ENCODE measurements around the gene FRAS1. TPM values are rescaled to one million over a fixed set of nuclear protein-coding genes. Genes with fewer than 3 reads are reported as not detected.

FRAS1 gene
- total RNA-seq, 2 donors from 2014 or later = 6.4 to 11.0 TPM

- no peaks in the 10 kb centered on the region for H3K36me3 ChIP-seq
- TF ChIP-seq CTCF (IDR thresholded peaks at IDR 0.05) (no peak), POLR2AphosphoS5 (IDR thresholded peaks at IDR 0.05) (no peak), POLR2A (IDR thresholded peaks at IDR 0.05) (no peak)
- H3K9me3 ChIP-seq = no peaks in the 10 kb centered on the region
- H3K27ac ChIP-seq = no peak overlapping the region
- no peak overlapping the region for H3K4me3 ChIP-seq
- H3K27me3 ChIP-seq (replicated peaks; ENCODE audit: insufficient read depth) = no peaks in the 10 kb centered on the region
- DNase-seq (ENCODE audit: low spot score) = no peak
- no peaks in the 10 kb centered on the region for H3K4me1 ChIP-seq (replicated peaks)
- WGBS = 87% methylated on average over 5 of the region's 5 CpGs
- intact Hi-C loops (cut with DNase I) = no loop called here
These were observed 274.8 kb downstream of the FRAS1 start for GRCh38 chr4:78331965-78332364.

- H3K36me3 ChIP-seq = no peaks in the 10 kb centered on the region
- H3K4me1 ChIP-seq (replicated peaks) = no peaks in the 10 kb centered on the region
- H3K9me3 ChIP-seq = no peaks in the 10 kb centered on the region
- H3K27ac ChIP-seq = no peak overlapping the region
- 57% methylated on average over 1 of the region's 1 CpG for WGBS
- no peak for DNase-seq (ENCODE audit: low spot score)
- no peak overlapping the region for H3K4me3 ChIP-seq
- intact Hi-C loops (cut with DNase I) = no loop called here
- TF ChIP-seq POLR2AphosphoS5 (IDR thresholded peaks at IDR 0.05) = no peak
- TF ChIP-seq POLR2A (IDR thresholded peaks at IDR 0.05) = no peak
- no peak for TF ChIP-seq CTCF (IDR thresholded peaks at IDR 0.05)
- H3K27me3 ChIP-seq (replicated peaks; ENCODE audit: insufficient read depth) = no peaks in the 10 kb centered on the region
These were observed 275.9 kb downstream of the FRAS1 start for GRCh38 chr4:78332976-78333375.

- 64% methylated on average over 4 of the region's 4 CpGs for WGBS
- Histone ChIP-seq H3K9me3 (no peaks in the 10 kb centered on the region), H3K4me1 (replicated peaks) (no peaks in the 10 kb centered on the region), H3K4me3 (no peak overlapping the region), H3K27ac (no peak overlapping the region), H3K36me3 (no peaks in the 10 kb centered on the region), H3K27me3 (replicated peaks; ENCODE audit: insufficient read depth) (no peaks in the 10 kb centered on the region)
- TF ChIP-seq POLR2AphosphoS5 (IDR thresholded peaks at IDR 0.05) (no peak), CTCF (IDR thresholded peaks at IDR 0.05) (no peak), POLR2A (IDR thresholded peaks at IDR 0.05) (no peak)
- DNase-seq (ENCODE audit: low spot score) = no peak
- intact Hi-C loops (cut with DNase I) = no loop called here
These were observed 279.2 kb downstream of the FRAS1 start for GRCh38 chr4:78336093-78336943.

GRCh38 chr4:78337244-78338020, 280.3 kb downstream of the FRAS1 start:
- Histone ChIP-seq H3K36me3 (no peaks in the 10 kb centered on the region), H3K4me3 (no peak overlapping the region), H3K27me3 (replicated peaks; ENCODE audit: insufficient read depth) (no peaks in the 10 kb centered on the region), H3K9me3 (no peaks in the 10 kb centered on the region), H3K27ac (no peak overlapping the region), H3K4me1 (replicated peaks) (no peaks in the 10 kb centered on the region)
- TF ChIP-seq POLR2AphosphoS5 (IDR thresholded peaks at IDR 0.05) (no peak), CTCF (IDR thresholded peaks at IDR 0.05) (no peak), POLR2A (IDR thresholded peaks at IDR 0.05) (no peak)
- no peak for DNase-seq (ENCODE audit: low spot score)
- 73% methylated on average over 9 of the region's 9 CpGs for WGBS
- intact Hi-C loops (cut with DNase I) = no loop called here

Data from prostate gland (tissue), 2 donors.